IPS-NIHi11 (cell line): ENCODE data around the gene ZNF181.
A peak's percentile ranks its signal among the peaks of the same experiment; 100 is the strongest.
"Not testable (repeated sequence)": the region's sequence is repeated elsewhere in the genome, so short reads cannot be mapped to it uniquely, and the experiment has no call there.

ENCODE experiments used
- DNase-seq: peaks from one replicate; pipeline ENCODE4 v3.0.0; 2012; ENCODE audit warnings: mixed read lengths, low spot score

ZNF181 gene

DNA sequence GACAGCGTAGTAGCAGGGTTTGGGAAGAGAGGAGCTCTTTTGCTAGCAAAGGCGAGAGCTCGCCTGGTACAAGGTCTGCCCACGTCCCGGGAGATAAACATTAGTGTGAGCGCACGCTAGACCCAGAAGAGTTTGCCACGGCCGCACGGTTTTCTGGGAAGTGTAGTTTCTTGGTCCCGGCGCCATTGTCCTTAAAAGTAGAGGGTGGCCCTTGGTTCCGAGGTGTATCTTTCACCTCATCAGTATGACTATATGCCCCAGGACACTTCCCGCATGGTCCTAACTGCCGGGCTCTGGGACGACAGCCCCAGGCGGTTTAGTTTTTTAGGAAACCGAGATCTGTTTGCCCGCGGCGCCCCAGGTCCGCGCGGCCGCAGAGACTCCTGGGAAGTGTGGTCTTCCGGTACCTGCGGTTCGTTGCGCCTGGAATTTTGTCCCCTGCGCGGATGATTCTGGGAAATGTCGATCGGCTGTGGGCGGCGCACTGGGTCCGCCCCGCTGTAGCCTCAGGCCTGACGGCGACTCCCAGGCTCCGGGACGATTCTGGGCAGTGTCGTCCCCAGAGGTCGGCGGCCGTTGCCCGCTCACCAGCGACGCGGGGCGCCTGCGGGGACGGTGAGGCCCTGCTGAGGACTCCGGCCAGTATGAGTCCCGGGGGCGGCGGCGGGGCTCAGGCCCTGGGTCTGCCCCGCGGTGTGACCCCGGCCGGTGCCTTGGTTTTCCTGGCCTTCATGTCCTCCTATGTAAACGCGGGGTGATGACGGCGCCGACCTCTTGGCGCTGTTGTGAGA is at the start of gene ZNF181:
Gene ZNF181 (plus strand): TSS at position 498 of the 791 bp plus-strand sequence. CDS start 795 bp downstream, outside the sequence.
- DNase-seq = peak; percentile 95

DNA sequence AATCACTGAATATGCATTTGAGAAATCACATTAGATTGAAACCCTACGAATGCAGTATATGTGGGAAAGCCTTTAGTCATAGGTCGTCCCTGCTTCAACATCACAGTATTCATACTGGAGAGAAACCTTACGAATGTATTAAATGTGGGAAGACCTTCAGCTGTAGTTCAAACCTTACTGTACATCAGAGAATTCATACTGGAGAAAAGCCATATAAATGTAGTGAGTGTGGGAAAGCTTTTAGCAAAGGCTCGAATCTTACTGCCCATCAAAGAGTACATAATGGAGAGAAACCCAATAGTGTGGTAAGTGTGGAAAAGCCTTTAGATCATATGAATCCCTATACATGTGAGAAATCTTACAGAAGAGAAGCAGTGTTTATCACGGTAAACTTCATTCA is 48.8 kb upstream of the ZNF181 start:
- DNase-seq = not testable (repeated sequence)

DNA sequence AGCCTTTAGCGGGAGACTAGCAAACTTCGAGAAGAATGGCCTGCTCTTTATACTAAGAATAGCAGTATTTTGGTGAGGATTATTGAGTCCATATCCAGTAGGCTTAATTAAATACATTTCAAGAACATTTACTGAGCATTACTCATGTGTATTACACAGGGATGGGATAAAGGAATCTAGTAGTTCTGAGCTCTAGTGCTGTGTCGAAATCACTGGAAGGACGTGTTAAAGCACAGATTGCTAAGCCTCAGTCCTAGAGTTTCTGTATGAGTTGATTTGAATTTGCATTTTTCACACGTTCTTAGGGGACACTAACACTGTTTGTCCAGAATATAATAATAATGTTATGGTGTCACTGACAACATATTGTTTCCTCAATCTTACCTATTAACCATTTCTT is 47.6 kb upstream of the ZNF181 start:
- no peak for DNase-seq

DNA sequence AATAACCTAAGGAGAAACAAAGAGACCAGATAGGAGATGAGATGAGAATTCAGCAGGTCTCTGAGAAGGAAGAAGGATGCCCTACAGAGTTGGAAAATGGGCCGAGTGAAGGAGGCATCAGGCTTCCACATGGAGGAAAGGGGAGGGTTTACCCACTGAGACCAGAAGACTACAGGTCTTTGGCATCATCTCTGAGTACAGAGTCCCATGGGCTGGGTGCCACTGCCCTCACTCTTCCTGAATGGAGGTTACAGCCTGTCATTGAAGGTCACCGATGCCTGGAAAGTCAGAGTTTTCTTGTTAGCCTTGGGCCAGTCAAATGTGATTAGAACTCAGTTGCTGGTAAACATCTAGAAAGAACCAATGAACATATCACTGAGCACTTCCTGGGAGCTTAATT is 46.7 kb upstream of the ZNF181 start:
- no peak for DNase-seq

DNA sequence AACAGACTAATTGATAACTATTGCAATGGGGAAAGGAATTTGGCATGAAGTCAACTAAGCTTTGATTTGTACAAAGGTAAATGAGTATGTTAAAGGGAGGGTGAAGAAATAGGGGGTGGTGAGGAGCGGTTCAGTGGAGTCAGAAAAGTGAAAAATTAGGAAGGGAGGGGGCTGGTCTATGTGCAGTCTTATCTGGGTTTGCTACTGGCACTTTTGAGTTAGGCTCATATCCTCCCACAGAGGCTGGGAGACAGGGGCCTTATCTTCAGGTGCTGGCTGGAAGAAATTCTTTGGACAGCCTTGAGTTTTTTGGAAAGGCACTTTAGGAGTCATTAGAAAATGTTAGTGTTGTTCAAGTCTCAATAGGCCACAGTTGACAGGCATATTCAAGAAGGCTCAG is 45.5 kb upstream of the ZNF181 start:
- DNase-seq = no peak

DNA sequence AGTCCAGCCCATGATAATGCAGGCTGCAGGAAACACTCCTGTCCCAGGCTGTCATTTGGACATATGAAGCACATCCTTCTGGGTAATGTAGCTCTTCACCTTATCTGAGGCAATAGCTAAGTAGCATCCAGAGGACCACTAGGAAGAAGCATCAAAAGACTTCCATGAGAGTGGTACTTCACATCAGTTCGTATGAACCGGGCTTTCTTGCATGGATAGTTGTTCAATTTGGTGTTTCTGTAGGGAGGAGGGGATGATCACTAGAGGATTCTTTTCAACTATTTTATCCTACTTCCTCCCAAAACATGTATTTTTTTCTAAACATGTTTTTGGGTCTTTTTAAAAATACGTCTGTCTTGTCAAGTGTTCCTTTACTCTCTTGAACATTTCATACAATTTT is 43.7 kb upstream of the ZNF181 start:
- no peak for DNase-seq

DNA sequence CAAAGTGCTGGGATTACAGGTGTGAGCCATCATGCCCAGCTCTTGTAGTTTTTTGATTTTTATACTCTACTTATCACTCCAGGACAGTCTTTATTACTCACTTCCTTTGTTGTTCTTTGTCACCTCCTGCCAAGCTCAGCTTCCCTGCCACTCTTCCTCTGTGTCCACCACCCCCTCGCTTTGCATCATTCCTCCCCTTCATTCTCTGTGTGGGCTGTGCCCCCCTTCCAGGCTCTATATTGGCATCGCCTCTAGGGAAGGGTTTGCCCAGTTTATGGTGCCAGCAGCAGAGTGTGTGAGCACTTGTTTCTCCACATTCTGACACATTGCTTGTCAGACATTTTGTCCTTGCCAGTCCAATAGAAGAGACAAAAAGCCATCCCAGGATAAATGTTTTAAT is 41.5 kb upstream of the ZNF181 start:
- DNase-seq = no peak

DNA sequence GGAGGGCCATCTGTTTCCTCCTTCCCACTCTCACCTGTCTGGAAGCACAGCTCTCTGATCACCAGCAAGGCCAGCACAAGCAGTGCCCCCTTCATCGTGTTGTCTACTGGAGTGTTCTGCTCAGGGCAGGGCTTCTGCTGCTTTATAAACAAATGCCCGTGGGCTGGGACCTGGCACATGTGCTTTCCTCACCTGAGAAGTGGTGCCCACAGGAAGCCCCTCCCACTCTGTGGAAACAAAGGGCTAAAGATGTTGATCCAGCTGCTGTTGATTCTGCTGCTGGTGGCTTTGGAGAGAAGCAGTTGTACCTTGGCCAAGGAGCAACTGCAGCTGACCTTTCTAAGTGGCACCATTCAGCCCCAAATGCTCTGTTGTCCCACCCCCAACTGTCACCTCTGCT is 26.4 kb upstream of the ZNF181 start:
- DNase-seq = no peak

DNA sequence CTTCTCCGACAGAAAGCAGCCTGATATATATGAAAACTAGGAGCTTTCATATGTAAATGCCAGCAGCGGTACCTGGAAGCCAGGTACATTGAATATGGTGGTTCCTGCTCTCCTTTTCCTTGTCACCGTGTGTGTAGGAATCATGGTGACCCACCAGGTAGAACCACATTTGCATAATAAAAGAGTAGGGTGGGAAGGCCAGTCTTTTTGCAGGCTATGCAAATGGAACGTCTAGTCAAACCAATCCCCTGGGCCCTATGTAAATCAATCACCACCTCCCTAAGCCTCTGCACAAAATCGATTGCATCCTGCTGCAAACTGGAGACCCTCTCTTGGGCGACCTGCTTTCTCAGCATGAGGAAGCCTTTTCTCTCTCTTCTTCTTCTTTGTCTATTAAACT is 22.2 kb upstream of the ZNF181 start:
- no peak for DNase-seq

DNA sequence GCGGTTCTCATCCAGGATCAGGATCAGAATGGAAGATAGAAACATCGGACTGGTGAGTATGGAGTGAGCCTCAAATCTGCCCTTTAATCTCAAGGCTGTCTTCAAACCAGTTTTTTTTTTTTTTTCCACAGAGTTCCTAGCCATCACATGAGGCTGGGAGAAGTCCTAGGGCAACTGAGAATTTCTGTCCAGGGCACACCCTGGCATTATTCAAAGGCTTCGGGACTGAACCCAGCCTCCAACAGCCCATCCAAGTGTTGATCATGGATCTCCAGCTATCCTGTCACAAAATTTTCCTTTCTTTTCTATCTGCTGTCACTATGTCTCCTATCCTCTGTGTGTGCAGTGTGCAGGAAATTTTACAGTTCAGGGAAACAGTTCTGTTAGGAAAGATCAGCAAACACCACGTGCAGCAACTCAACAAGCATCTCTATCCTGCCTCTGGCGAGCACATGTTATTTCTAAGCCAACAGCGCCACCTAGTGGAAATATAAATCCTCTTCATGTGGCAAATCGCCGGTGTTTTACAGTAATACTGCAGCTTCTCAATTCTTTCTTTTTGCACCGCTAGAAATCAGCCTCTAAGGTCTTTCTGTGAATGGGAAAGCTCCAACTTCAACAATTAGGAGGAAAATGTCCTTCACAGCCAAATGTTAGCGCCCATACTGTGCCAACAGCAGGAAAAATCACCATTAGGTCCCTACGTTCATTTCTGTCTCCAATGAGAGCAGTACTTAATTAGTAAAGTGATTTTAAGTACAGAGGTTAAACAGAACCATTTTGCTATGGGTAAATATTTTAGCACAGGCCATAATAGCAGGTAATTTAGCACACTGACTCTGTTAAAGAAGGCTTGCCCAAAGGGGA is 21.4 kb upstream of the ZNF181 start:
- peak; percentile 73 for DNase-seq

DNA sequence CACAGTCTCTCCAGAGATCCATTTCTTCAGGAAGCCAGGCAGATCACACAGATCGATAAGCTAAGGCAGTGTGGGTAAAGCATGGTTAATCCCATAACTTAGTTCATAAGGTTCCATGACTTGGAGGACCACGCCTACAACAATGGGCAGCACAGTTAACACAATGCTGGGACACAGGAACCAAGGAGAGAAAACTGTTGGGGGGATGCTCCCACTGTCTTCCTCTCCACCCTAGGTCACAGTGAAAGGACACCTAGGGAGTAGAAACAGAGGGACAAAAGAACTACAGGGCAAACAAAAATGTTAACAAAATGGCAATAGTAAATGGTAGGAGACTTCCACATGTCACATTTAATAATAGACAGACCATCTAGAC is 20.8 kb upstream of the ZNF181 start:
- DNase-seq = no peak

DNA sequence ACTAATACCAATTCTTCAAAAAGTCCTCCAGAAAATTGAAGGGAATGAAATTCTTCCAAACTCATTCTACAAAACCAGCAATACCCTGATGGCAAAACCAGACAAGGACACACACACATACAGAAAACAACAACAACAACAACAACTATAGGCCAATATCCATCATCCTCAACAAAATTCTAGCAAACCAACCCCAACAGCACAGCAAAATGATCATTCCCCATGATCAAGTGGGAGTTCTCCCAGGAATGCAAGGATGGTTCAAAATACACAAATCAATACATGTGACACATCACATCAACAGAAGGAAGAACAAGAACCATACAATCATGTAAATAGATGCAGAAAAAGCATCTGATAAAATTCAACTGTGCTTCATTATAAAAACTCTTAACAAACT is 18.7 kb upstream of the ZNF181 start:
- no peak for DNase-seq

DNA sequence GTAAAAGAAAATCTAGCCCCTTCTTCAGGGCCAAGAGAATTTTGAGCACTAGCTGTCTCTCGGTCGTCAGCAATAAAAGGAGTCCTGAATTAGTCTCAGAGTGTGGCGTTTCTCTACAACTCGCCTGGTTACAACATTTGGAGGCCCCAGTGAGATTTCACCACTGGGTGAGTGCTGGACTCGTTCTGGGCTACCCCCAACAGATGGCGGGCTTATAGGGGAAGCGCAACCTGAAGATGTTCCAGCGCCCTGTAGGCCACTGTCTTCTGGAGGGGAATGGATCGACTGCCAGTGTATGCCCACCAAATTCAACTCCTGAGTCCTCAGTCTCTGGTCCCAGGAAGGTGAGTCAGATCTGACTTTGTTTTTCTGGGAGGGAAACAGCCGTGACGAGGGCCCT is 11.7 kb upstream of the ZNF181 start:
- DNase-seq = no peak

DNA sequence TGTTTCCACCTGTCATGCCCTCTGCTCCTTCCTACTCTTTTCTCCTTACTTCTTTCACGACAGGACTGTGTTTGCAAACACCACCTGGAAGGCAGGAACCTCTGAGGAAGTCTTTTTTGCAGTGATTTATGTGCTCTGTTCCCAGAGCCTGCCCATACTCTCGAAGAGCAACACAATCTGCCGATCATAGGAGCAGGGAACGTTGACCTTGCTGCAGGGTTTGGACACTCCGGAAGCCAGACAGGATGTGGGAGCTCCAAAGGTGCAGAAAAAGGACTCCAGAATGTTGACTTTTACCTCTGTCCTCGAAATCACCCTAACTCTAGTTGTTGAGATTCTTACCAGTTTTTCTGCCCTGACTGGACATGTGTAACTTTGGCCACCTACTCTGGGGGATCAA is 8.6 kb upstream of the ZNF181 start:
- no peak for DNase-seq

DNA sequence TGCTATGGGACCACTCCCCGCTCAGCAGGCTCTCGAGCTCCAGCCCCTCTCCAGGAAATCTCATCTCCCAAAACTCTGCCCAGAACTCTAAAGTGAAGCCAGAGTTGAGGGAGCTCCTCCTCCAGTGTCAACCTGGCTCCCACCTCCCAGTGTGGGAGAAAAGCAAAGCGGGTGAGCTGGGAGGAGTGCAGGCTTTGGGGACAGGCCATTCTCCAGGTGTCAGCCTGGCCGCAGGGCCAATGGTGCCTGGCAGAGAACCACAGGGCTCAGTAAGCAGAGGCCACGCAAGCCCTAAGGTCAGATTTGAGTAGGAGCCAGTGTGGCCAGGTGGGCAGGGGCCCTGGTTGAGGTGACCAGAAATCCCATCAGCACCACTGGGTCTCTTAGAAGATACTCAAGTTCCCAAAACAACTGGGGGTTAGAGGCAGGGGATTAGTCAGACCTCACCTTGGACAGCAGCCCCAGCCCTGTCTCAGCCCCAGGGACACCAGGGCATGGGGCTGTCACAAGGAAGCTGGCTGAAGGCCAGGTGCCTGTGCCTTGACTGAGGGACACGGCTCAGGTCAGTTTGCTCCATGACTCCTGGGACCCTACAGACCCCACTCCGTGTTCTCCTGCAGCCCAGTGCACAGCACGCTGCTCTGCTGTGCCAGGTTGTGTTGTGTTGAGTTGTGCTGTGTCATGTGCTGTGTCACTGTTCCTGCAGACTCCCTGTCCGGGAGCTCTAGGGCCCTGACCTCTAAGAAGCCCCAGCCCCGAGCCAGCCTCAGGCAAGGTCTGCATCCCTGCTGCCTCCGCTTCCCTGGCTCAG is 2.8 kb upstream of the ZNF181 start:
- DNase-seq = no peak

DNA sequence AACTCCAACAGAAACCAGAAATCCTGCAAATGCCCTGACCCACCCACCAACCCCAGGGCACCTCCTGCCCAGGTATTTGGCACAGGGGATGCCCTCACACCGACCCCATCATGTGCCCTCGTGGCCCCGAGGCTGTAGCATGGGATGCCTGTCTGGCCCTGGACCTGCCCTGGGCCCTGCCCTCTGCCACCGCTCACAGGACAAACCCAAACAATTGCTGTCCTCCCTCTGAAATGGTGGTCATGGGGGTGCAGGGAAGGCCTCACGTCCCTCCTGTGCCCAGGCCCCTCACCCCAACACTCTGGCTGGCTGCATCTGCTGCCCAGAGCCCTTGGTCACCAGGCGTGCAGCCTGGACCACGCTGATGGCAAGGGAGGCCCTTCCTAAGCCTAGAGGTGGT is 2.1 kb upstream of the ZNF181 start:
- DNase-seq = no peak

DNA sequence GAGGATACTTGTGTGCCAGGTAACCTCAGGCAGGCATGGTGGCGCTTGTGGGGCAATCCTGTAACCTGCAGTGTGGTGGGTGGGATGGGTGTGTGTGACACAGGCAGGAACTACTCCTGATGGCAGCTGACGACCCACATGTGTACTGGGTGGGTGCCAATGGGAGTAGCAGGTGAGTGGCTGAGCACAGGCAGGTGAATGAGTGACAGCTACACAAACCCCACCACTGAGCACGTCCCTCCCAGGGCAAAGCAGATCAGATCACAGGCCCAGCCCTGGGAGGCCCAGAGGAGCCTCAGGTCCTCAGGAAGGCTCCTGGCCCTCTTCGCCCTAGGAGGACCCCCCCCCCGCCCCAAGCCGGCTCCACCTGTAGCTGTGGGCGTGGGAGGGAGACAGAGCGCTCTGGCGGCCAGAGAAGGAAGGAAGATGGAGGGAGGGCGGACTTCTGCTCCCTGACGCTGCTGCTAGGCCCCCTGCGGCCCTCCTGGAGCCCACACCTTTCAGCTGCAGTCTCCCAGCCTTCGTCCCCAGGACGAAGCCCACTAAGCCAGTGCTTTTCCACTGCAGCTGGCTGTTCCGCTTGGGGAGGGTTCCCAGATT is 1.3 kb upstream of the ZNF181 start:
- DNase-seq = peak; percentile 24

DNA sequence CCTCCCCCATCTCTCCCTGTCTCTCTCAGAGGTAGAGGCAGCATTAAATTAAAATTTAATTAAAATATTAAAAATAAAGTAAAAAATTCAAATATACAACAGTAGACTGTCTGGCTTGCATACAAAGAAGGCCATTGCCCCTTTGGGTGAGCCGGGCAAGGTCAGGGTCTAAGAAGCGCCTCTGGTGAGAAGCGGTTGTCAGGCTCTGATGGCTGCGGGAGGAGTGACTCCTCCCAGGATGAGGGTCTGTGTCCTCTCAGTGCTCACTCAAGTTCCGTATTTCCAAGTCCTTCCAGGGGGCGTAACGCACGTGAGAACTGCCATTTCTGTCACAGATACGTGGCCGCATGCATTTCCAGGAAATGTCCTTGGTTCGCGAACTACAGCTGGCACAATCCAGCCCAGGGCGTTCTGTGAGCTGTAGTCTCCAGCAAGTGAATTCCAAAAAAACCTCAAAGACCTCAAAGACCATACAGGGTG is 737 bp upstream of the ZNF181 start:
- peak; percentile 46 for DNase-seq

DNA sequence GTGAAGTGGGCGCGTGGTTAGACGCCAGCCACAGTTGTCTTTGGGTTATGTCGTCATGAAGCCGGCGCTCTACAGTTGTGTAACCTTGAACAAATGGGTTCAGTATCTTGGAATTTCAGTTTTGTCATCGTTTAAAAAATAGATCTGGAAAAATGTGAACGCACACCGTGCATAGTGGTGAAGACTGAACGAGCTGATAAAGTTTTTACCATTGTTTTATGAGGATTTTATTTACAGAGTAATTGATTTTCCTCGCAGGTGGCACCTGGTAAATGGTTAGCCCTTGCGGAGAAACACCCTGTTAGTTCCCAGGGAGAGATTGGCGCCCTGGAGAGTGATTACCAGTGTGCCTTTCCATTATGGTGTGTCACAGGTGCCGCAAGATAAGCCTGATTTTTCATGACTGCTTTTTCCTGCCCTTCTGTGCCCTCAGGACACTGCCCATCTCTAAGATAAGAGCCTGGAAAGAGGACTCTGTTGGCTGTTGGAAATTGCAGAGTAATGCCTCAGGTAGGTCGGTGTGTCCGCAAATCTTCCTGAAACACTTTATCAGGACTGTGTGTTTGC is 577 bp downstream of the ZNF181 start:
- no peak for DNase-seq

DNA sequence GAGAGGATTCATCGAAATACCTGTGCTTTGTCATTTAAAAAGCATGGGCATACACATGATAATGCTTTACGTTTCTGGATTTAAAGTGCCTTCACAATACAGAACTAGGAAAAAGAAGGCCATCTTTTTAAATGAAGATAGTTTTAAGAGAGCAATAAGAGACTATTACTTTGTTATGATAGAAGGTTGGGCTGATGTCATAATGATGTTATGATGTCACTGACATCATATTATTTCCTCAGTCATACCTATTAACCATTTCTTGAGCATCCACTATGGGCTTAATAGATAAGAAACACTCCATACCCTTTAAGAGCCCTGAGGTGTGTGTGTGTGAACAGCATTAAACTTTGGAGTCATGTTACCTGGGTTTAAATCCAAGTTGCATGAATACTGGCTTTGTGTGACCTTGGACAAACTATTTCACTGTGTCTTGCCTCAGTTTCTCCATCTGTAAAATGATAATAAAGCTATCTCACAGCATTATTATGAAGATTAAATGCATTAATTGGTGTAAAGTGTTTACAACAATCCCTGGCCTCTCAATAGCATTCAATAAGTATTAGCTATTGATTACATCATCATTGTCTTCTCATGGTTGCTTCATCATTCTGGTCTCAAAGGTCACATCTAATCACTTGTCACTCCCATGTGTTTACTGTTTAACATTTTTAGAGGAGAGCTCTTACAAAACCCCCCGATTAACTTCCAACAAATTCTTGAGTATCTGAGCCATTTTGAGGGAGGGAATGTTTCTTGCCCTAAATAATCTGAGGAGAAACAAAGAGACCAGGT is 11.1 kb downstream of the ZNF181 start:
- no peak for DNase-seq

DNA sequence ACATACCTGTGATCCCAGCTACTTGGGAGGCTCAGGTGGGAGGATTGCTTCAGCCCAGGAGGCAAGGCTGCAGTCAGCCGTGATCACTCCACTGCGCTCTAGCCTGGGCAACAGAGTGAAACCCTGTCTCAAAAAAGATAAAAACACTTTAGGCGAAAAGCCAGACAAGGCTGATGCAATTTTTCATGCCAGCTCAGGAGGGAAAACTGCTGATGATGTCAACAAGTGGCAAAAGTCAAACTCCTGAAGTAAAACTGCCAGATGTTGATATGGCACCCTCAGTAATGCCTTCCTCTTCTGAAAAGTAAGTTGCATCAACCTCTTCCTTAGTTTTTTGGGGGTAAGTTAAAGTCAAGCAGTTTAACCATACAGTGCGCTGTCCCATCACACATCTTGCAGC is 23.4 kb downstream of the ZNF181 start:
- no peak for DNase-seq
